Activated CD8-positive, alpha-beta memory T cell treated with anti-CD3 and anti-CD28 coated beads, Interleukin-2, amount 50 U/mL, for 24 hours (primary cell): Measurements from ENCODE around the gene RGS4.

Source experiments
- DNase-seq: peaks from one replicate; pipeline ENCODE4 v3.0.0-alpha.2; 2020; ENCODE audit errors: extremely low read depth

The RGS4 gene

GRCh38 chr1:163069142-163069541 is at the start of gene RGS4:
Gene RGS4 (plus strand): TSS chr1:163069361. CDS start chr1:163069485, 124 bp downstream.
- no peak for DNase-seq

DNA sequence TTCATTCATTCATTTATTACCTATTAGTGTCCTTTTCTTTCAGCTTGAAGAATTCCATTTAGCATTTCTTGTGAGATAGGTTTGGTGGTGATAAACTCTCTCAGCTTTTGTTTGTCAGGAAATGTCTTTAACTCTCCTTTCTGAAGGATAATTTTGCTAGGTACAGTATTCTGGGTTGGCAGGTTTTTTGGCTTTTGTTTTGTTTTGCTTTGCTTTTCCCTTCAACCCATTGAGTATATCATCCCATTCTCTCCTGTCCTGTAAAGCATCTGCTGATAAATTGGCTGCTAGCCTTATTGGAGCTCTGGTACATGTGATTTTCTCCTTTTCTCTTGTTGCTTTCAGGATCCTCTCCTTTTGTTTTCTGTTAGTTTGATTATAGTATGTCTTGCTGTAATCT is 47.0 kb upstream of the RGS4 start:
- no peak for DNase-seq

GRCh38 chr1:163027610-163028009 is 41.6 kb upstream of the RGS4 start:
- DNase-seq: no peak

DNA sequence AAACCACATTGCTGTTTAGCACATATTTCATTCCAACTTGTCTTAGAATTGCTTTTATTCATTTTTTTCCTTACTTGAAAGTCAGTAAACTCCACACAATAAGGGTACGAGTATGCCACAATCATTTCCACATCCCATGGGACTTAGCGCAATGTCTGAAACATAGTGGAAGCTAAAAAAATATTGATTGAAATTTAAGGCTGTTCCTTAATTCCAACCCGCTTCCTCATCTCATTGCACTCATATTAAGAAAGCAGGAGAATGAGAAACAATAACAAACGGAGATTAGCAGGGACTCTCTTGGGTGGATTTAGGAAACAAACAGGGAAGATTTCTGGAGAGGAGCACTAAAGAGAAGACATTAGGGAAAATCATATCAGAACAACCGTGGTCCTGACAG is 39.3 kb upstream of the RGS4 start:
- DNase-seq: no peak

DNA sequence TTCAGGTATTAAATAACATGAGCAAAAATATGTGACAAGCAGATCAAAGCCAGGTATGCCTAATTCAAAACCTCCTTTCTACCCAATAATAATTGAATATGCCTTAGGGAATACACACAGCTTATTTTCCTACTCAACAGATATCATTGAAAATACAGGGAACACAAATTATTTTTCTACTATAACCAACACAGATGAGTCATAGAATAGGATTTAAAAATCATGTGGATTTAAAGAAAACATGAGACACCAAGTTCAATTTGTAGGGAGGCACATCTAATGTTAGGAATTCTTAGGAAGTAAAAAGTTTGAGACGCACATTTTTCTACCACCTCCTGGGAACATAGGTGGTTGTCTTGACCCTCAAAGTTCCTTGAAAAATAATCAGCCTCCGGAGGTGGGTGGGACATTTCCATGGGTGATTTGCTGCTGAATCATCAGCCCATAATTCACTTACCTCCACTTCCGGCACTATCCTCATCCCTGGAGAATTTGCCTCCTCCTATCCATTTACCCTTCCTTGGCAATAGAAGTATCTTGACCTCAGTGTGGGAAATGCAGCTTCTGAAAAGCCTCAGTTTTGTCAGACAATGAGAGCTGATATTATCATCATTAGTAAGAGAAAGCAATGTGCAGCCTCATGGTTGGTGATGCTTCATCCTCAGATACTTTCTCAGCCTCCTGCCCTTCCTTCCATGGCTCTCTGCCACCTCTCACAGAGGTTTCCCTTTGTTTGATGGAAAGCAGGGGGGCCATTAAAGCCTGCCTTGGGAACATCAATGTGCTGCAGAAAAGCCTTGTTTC is 33.5 kb upstream of the RGS4 start:
- no peak for DNase-seq

DNA sequence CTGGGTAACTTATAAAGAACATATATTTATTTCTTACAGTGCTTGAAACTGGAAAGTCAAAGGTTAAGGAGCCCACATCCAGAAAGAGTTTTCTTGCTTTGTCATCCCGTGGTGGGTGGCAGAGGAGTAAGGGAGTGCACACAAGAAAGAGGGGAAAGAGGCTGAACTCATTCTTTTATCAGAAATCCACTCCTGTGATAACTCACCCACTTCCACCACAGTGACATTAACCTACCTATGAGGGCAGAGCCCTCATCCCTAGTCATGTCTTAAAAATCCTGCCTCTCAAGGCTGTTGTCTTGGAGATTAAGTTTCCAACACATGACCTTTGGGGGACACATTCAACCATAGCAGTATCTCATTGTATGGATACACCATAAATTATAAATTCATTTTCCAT is 32.5 kb upstream of the RGS4 start:
- DNase-seq: no peak

GRCh38 chr1:163038928-163039706 is 30.0 kb upstream of the RGS4 start:
- no peak for DNase-seq

DNA sequence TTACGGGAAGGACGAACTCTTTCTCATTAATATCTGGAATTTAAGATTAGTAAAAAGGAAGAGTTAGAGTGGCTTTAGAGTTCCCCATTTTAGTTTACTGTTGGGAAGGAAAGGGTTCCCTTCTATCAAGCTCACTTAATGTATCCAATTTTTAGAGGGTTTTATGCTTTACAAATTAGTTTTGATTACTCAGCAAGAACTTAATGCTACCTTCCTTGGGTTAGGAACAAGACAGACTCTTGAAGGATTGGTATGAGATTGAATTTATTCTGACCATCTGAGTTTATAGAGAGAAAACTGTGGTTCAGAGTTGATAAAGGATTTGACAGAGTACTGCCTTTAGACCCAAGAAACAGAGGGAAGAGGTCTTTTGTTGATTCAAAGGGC is 29.5 kb upstream of the RGS4 start:
- DNase-seq: no peak

DNA sequence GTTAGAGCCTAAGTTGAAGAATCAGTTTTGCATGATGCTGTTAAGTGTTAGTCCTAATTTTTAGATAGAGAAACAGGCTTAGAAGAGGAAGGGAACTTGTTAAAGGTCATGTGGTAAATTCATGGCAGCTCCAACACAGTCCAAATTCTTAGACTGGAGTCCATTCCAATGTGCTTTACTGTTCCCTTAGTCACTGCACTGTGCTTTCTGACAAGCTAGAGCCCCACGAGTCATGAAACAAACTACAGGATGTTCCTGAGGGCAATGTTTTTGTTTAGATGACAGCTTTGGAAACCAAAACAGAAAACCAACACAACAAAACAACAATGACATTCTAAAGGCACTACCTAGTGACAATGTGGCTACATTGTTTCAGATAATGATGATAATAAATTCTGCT is 23.1 kb upstream of the RGS4 start:
- DNase-seq: no peak

DNA sequence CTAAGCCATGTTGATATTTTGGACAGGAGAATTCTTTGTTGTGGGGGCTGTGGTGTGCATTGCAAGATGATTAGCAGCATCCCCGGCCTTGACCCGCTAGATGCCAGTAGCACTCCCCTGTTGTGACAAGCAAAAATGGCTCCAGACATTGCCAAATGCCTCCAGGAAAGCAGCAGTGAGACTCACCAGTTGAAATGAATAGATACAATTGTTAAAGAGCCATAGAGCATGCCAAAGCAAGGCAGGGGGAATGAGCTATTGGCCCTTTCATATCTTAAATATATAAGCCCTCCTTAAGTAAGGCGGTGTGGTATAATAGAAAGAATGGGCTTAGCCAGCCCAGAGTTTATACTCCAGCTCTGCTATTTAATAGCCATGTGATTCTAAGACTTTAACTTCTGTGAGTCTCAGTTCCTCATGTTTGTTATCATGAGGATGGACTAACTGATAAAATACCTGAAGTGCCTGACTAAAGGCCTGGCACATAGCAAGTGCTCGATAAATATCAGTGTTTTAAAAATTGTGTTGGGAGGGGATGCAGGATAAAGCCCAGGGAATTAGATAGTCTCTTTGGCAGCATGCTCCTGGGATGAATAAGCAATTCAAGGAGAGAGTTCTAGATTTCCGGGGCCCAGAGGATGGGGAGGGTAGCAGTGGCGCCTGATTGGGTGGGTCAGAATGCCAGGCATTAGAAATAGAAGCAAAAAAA is 21.1 kb upstream of the RGS4 start:
- no peak for DNase-seq

GRCh38 chr1:163048869-163049268 is 20.3 kb upstream of the RGS4 start:
- DNase-seq: no peak

GRCh38 chr1:163049296-163049695 is 19.9 kb upstream of the RGS4 start:
- DNase-seq: no peak

DNA sequence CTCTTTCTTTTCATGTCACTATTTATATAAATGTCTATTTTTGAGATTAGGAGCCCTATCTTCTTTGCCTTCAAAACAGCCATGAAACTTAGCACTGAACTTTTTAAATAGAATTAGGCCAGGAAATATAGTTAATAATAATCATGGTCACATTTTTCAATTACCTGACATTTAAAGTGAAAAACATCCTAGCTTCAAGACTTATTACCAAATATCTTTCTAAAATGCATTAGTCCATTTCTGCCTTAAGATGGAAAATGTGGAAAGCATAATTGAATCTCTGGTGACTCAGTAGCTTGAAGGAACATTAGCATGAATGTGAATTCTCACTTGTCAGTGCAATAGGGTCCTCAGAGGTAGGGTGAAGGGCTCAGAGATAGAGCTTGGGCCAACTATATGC is 18.7 kb upstream of the RGS4 start:
- no peak for DNase-seq

DNA sequence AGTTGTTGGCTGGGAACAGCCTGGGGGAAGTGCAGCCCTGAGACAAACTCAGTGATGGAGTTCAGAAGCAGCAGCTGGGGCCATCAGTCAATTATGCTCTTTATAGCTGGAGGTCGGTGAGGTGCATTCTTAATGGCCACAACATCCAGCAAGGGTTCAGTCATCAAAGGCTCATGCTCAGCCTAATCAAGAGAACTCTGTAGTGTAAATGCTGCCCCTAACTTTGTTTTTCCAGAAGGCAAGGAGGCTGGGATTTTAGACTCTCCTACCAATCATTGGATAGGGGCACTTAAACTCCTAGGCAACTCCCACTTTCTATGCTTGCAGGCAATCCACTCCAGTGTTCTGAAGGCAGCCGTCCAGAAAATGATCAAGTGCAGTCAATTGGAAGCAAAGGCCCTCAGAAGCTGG is 15.0 kb upstream of the RGS4 start:
- DNase-seq: no peak

DNA sequence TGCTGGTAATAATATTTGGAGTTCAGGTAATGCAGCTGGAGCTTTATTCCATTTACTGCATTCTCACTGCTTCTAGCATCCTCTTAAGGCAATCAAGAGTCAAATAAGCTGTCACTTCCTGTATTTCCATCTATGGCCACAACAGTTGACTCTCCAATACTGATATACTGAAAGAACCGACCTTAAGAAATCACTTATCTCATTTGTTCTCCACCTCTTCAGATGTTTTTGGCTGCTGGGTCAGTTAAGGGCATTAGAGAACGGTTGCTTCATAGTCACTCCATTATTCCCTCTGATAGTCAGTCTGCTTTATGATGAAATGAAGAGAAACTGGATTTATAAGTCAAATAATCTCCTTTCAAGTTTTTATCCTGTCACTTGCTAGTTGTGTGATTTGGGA is 14.2 kb upstream of the RGS4 start:
- no peak for DNase-seq

- DNase-seq: no peak
Observed at GRCh38 chr1:163055531-163055930, 13.6 kb upstream of the RGS4 start.

GRCh38 chr1:163056831-163057230 is 12.3 kb upstream of the RGS4 start:
- DNase-seq: no peak

DNA sequence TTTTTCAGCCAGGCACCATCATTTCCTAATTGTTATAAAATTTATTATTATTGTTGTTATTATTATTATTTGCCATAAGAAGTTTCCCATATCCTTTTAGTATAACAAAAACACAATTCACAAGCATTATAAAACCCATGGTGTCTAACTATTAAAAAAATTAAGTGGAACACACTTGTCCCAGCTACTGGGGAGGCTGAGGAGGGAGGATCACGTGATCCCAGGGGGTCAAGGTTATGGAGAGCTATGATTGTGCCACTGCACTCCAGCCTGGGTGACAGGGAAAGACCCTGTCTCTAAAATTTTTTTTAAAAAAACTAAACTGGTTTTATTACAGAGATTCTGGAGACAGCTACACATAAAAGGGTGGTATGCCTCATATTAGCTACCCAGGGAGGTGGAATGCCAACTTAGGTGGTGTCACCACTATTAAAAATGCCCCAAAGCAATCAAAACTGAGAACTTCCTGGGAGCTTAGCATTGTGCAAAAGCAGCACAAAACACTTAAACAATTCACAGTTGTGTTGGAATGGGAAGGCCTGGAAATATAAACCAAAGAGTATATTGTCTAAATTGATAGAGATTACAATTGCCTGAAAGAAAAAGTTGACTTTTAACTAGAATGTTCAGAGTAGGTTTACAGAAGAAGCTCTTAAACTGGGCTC is 8.7 kb upstream of the RGS4 start:
- DNase-seq: no peak

DNA sequence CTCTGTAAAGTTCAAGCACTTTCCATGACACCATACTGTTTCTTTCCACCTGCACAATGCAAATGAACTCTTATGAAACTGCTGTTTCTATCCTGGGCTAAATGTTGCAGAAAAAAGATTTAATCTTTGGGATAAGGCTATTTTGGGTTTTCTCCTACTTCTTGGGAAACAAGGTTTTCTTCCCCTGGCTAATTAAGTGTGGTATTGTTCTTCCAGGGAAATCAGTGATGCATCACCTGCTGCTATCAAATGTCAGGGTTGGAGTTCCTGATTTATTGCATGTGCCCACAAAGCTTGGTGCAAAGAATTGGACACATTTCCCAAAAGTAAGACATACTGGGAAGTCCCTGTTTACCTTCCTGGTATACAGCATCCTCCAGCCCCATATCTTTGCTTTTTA is 6.0 kb upstream of the RGS4 start:
- DNase-seq: no peak

DNA sequence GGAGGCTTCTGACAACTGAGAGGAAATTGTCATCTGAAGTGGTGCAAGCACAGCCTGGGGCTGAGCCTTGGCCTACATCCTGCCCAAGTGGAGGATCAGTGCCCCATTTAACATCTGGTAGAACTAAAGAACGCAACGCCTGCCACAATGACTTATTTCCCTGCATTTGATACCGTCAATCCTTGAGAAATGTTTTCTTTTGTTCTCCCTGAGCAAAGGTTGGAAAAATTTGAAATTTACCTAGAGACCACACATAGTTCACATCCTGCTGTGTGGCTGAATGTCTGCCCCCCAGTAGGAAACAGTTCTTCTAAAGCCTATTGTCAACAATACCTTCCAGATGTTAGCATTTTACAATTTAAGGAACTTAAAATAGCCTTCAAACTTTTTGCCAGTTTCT is 5.6 kb upstream of the RGS4 start:
- DNase-seq: no peak

DNA sequence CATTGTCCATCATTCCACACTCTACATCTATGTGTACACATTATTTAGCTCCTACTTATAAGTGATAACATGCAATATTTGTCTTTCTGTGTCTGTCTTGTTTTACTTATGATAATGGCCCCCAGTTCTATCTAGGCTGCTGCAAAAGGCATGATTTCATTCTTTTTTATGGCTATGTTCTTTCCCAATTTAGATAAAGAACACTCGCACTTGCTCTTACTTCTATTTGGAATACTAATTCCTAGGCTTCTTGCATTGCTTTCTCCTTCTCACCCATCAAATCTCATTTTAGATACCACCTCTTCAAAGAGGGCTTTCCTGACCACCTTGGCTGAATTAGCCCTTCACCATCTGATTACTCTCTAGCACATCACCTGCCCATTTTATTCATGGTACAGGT is 3.0 kb upstream of the RGS4 start:
- DNase-seq: no peak

DNA sequence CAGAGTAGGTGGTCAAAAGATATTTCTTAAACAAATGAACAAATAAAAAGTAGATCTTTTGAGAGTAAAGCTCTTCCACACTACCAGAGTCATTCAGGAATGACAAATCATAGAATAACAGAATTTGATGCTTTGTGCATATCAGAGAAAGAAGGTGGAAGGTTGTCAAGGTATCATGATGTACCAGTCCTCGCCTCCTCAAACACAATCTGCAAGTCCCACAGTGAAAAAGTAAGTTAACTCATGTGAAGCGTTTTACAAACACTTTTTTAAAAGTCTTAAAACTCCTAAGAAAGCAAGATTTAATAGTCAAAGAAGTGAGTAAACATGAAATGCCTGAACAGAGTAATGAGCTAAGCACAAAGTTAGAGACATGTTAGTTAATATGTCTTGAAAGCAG is 2.5 kb upstream of the RGS4 start:
- DNase-seq: no peak
